Fibroblast of skin of left quadriceps (primary cell): ENCODE results near the gene DDX20.
"Not testable (repeated sequence)": the region's sequence is repeated elsewhere in the genome, so short reads cannot be mapped to it uniquely, and the experiment has no call there.

Experiments
- DNase-seq, 2 experiments: peaks; one replicate each; pipeline ENCODE4 v3.0.0-alpha.2; 2013; ENCODE audit warnings: low read depth in 2 of 2

Gene DDX20

GRCh38 chr1:111789666-111790316, 34.1 kb downstream of the DDX20 start:
- peak; percentile 33 to 38 for DNase-seq

DNA sequence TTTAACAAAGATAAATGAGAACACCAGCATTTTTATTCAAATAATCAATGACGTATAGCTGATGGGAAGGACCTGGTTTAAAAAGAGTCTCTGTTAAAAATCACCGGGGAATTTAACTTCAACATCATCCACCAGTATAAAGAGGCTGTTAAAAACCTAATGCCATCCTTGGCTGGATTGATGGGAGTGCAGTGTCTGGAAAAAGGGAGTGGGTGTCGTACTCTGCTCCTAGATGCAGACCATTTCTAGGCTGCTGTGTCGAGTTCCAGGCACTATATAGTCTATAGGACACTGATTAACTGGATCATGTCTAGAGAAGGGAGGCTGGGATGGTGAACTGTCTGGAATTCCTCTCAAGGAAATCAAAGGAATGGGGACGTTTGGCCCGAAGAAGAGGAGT, 36.1 kb downstream of the DDX20 start:
- no peak for DNase-seq

DNA sequence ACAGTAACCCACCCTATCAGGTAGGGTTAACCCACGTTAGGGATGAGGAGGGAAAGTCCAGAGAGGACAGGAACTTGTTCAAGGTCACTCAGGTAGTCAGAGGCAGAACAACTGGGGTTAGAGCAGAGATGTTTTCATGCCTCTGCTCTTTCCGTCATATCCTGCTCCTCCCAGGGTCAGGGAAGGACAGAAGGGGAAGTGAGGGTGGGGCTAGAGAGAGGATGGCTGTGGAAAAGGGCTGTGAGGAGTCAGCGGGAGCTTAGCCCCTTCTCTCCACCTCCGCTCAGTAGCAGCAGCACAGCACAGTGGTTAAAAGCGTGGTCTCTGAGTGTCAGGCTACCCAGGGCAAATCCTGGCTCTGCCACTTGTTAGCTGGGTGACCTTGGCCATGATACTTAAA, 36.5 kb downstream of the DDX20 start:
- DNase-seq: no peak

GRCh38 chr1:111793923-111794322, 38.2 kb downstream of the DDX20 start:
- no peak for DNase-seq

GRCh38 chr1:111795401-111795800, 39.7 kb downstream of the DDX20 start:
- no peak for DNase-seq

- DNase-seq: no peak
These were observed 42.9 kb downstream of the DDX20 start for GRCh38 chr1:111798580-111798979.

GRCh38 chr1:111799722-111800121, 44.0 kb downstream of the DDX20 start:
- not testable (repeated sequence) for DNase-seq

GRCh38 chr1:111801071-111801850, 45.6 kb downstream of the DDX20 start:
- no peak for DNase-seq

GRCh38 chr1:111802110-111802509, 46.4 kb downstream of the DDX20 start:
- DNase-seq: no peak

GRCh38 chr1:111802984-111803383, 47.3 kb downstream of the DDX20 start:
- no peak for DNase-seq

DNA sequence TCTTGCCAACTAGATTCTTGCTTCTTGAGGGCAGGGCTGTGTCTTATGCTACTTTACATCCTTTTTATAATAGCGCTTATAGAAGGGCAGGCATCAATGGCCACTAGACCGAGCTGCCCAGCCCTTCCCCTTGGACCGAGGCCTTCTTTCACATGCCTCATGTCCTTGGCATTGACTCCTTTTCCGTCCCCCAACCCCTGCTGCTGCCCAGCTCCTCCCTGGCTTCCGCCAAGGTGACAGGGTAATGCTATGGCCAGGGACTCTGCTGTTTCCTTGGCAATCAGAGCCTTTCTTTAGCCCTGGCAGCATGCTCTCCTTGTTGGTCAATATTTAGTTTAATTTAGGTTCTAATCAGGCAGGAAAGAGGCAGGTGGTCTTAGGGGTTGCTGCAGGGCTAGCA, 48.2 kb downstream of the DDX20 start:
- DNase-seq: no peak

GRCh38 chr1:111804776-111805175, 49.1 kb downstream of the DDX20 start:
- no peak for DNase-seq

- DNase-seq: no peak
These were observed 49.5 kb downstream of the DDX20 start for GRCh38 chr1:111805251-111805650.

DNA sequence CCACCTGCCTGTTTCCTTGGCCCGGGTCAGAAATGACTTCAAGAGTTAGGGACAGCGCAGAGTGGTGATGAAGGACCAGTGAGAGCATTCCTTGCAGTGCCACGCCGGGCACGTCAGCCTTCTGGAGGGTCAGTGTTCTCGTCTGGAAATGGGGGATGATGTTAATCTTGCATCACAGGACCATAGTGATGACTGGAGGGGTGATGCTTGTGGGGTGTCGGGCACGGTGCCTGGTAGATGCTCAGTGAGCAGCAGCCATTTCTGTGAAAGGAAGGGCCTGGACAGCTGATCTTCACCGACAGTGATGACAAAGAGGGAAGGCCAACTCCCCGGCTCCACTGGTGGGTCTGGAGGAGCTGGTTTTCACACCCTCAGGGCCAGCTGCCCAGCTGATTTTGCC, 56.2 kb downstream of the DDX20 start:
- DNase-seq: no peak

GRCh38 chr1:111812306-111812705, 56.6 kb downstream of the DDX20 start:
- DNase-seq: no peak

- DNase-seq: no peak
These were observed 58.0 kb downstream of the DDX20 start for GRCh38 chr1:111813440-111814304.

DNA sequence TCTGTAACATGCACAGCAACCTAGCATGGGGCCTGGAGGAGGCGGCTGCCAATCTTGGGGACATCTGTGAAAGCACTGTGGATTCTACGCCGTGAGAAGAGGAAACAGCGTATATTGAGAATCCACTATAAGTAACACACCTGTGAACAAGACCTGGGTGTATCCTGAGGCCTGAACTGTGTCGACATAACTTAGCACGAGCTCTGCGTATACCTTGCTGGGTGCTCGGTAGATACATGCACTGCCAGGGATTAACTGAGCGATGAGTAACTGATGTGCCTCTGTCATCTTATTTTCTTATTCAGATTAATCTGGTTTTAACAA, 58.6 kb downstream of the DDX20 start:
- DNase-seq: no peak

- no peak for DNase-seq
These were observed 58.9 kb downstream of the DDX20 start for GRCh38 chr1:111814642-111815041.
